Left ventricle myocardium superior (tissue), 1 donor: ENCODE results near the gene COLEC11. TPM values are rescaled to one million over a fixed set of nuclear protein-coding genes. Genes with fewer than 3 reads are reported as not detected.
A peak's percentile ranks its signal among the peaks of the same experiment; 100 is the strongest.
"Not testable (repeated sequence)": the region's sequence is repeated elsewhere in the genome, so short reads cannot be mapped to it uniquely, and the experiment has no call there.

Source experiments
- ATAC-seq: fragments of 200-7000 bp; cut with Tn5 transposase; one replicate; pipeline ENCODE4 v1.9.1; 2020; ENCODE audit warnings: mild to moderate bottlenecking, moderate library complexity
- DNase-seq: peaks from one replicate; pipeline ENCODE4 v3.0.0-alpha.2; 2020
- intact Hi-C: fragments of 100-400 bp; cut with micrococcal nuclease; formaldehyde crosslinking; loops from one replicate; pipeline ENCODE4 v1.11.0; 2022
- total RNA-seq: library from RNA; stranded (reverse); fragmentation: NEBNext Ultra II Directional; extraction: Animal tissue kit (Norgen Biotek cat#: 25700); gene quantifications from one replicate; pipeline ENCODE4 v1.2.1, GENCODE V29; 2021
- donor health status: DM: no; HTN: yes; CAD: no; lungs with severe emphysema.

The COLEC11 gene
- total RNA-seq, 1 donor from 2014 or later = 2.1 TPM

DNA sequence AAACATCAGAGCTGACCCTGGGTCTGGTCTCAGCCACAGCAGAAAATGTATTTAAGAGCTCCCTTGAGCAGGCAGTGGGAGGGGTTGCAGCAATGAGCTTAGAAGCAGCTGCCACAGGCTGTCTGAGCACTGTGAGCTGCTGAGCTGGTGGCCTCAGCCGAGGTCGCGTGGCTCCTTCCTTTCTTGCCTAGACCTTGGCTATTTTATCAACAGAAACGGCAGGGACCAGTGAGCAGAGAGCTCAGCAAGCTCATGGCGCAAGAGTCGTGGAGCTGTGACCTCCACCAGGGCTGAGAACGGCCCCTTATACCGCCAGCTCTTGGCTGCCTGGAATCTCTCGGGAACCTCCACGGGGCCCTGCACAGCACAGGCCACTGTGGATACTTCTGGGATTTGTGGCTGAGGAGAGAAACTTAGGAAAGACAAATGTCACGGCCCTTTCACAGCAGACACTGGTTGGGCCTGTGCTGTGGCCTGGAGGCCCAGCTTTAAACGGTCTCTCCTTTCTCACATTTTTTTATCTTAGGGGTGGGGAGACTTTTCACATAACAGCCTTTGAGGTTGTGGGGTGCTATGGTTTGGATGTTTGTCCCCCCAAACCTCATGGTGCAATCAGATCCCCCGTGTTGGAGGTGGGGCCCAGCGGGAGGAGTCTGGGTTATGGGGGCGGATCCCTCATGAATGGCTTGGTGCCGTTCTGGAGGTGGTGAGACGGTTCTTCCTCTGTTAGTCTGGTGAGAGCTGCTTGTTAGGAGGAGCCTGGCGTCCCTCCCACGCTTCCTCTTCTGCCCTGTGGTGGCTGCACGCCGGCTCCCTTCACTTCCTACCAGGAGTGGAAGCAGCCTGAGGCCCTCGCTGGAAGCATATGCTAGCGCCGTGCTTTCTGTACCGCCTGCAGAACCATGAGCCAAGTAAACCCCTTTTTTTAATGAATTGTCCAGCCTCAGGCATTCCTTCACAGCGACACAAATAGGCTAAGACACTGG lies 64.8 kb downstream of the COLEC11 start:
- intact Hi-C loops = loop anchor here (10.0 kb wide), 1 partner anchor 235 kb away; no protein-coding TSS in a partner anchor
- ATAC-seq (peak; percentile 79), DNase-seq (peak; percentile 71)

DNA sequence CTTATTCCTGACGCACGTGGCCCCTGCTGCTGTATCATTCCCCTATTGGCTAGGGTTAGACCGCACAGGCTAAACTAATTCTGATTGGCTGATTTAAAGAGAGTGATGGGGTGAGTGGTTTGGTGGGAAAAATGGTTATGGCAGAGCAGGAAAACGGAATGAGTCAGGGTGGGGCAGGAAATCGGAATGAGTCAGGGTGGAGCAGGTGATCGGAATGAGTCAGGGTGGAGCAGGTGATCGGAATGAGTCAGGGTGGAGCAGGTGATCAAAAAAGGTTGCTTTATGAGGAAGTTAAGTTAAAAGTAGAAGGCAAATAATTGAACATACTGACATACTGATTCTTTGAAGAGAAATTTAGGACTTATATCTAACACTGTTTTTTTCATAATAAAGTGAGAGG lies 65.7 kb downstream of the COLEC11 start:
- intact Hi-C loops, ATAC-seq, DNase-seq: not testable (repeated sequence)

DNA sequence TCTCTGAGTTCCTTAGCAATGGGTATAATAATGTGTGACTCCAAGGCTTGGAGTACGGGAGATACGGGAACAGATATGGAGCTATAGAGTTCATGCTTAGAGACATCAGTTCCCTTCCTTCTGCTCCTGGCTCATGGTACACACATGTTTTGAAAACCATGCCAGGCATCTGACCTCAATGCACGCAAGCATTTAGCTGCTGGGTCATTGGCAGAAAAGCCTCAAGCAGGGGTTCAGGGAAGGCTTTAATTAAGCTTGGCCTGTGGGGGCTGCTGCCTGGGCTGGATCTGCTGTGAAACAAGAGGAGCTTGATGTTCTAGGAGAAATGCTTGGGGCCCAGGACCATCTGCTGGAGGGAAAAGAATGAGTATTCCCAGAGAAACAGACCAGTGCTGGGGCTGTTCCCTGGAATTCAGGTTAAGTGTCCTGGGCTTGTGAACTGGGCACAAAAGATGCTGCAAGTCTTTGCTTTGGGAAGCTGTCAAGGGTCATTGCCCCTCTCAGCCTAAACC lies 66.3 kb downstream of the COLEC11 start:
- intact Hi-C loops = no loop called here

DNA sequence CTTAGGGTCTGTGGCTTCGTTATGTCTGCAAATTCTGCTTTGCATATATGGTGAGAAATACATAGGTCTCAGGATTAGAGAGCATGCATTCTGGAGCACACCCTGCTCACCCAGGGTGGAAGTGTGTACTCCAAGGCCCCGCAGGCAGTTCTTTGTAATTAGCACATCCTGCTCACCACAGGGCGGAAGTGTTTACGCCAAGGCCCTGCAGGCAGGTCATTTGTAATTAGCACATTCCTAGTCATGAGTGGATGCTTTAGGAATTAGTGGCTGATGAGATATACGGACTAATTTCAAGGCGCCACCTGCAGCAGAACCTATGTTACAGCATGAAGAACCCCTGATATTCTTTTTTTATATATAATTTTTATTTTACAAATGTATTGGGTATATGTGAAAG lies 67.3 kb downstream of the COLEC11 start:
- DNase-seq (no peak), ATAC-seq (no peak)
- intact Hi-C loops = no loop called here

More for the DNA sequence above, 66.3 kb downstream of the COLEC11 start:
- DNase-seq (no peak), ATAC-seq (no peak)

DNA sequence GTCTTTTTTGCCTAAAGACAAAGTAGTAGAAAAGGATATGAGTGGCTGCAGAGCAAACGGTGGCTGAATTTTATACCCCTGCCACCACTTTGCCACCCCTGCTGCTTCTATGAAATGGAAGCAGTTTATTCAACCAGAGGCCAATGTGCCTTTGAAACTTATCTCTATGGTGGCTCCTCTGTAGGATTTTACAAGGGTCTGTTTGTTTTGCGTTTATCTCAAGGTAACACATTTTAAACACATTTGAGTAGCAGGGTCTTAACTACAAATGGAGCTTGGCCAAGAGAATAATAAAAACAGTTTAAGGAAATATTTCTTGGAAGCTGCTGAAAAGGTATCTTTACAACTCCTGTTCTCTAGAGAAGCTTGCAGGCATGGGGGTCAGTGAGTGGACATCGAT lies 69.2 kb downstream of the COLEC11 start:
- intact Hi-C loops = no loop called here
- DNase-seq (no peak), ATAC-seq (no peak)

DNA sequence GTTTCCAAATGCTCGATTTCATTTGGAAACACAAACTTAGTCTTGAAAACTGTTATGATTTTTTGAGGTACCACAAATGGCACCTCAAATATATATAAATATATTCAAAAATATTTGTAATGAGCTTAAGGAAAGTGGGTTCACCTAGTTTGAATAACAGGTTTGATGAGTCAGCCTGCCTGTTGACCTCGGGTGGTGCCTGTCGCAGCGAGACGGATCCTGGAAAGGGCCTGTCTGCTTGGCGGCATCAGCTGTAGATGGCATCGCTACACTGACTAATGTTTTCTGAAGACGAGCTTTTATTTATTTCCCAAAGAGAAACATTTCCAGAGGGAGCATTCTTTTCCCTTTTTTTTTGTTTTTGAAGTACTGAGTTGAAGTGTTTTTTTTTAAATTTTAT lies 70.0 kb downstream of the COLEC11 start:
- ATAC-seq (no peak), DNase-seq (no peak)
- intact Hi-C loops = no loop called here

DNA sequence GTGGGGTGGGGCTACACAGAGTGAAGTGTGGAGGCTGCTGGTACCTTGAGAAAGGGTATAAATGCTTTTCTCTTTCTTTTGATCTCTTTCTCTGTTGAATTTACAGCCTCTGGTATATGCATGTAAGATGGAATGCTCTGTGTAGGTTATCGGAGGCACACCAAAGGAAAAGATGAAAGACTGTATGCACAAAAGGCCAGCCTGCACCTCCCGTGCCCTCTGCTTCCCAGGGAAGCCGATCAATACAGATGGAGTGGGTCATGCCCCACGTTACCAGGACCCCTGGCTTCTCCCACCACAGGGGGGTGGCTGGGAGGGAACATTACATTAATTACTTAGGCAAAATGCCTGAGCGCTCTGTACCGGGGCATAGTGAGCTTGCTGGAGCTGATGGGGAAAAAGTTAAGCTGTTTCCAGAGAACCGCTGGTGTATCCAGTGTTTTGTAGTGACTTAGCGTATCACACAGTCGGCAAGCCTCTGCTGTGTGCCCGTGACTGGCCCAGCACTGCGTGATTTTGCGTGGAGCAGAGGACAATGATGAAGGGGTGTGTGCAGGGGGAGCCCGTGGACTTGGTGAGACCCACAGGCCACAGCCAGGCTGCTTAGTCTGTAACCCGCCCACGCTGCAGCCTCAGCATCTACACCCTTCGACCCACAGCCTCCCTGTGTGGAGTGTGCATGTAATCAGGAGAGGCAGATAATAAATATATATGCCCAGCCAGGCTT lies 71.1 kb downstream of the COLEC11 start:
- intact Hi-C loops = no loop called here
- DNase-seq = no peak
- no peak for ATAC-seq

DNA sequence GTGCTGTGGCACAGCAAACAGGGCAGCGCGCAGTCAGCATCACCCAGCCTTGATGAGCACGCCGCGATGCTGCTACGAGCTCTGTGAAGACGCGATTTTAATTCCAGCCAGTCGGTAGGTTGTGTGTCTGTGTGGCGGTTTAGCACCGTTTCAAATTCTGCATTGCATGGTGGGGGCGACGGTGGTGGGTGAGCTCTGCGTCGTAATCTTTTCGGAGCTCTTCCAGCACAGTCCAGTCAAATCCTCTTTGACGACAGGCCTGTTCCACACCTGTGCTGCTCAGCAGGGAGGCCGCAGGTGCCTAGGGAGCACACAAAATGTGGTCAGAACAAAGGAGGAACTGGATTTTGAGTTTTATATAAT lies 71.7 kb downstream of the COLEC11 start:
- ATAC-seq (no peak), DNase-seq (no peak)
- intact Hi-C loops = no loop called here

DNA sequence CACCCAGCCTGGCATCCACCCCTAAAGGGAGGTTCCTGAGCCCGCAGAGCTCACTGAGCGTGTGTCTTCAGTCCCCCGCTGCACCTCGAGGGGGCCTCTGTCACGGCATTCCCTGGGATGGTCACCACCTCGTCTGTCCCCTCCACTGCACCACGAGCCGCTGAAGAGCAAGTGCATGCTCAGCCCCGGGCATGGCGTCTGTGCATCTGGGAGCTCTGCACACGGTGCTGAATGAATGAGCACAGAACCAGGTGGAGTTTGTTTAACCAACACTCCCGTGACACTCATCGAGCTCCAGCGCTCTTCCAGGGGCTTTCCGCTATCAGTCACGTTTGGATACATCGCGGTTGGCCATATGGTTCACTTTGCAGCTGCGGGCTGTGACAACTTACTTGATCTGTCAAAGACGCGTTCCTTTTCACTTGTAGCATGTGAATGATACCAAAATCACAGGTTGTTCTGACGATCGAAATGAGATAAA lies 72.3 kb downstream of the COLEC11 start:
- ATAC-seq = peak; percentile 43

DNA sequence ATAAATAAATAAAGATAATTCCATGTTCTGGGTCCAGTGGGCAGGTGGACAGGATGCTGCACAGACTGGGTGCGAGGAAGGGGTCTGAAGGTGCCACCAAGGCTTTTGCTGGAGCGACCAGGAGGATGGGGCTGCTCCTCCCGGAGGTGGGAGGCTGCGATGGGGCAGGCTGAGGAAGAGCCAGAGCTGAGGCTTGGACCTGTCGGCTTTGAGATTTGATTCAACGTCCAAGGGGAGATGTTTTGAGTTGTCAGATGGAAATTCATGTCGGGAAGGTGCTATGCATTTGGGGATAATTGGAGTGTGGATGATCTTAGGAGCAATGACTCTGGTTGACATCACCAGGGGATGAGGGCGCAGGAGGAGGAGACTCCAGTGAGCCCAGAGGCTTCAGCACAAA lies 74.7 kb downstream of the COLEC11 start:
- intact Hi-C loops = no loop called here
- no peak for ATAC-seq
- DNase-seq = no peak

More for the DNA sequence above, 72.3 kb downstream of the COLEC11 start:
- no peak for DNase-seq
- intact Hi-C loops = no loop called here

DNA sequence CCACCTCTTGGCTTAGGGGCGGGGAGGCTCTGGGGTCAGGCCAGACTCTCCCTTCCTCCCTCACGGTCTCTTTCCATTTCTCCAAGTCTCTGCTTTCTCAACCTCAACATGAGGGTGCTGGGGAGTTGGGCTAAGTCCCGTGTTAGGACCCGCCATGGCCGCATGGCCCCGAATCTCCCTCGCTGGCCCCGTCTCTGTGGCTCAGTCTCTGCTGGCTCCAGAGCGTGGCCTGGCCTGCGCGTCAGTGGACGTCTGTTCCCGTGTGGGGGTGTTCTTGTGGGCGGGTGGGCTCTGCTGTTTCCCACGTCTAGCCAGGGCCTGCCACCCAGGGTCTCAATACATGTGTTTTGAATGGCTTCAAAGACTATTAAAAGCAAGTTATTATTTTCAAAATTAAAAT lies 75.5 kb downstream of the COLEC11 start:
- intact Hi-C loops = no loop called here
- no peak for DNase-seq
- ATAC-seq = no peak

DNA sequence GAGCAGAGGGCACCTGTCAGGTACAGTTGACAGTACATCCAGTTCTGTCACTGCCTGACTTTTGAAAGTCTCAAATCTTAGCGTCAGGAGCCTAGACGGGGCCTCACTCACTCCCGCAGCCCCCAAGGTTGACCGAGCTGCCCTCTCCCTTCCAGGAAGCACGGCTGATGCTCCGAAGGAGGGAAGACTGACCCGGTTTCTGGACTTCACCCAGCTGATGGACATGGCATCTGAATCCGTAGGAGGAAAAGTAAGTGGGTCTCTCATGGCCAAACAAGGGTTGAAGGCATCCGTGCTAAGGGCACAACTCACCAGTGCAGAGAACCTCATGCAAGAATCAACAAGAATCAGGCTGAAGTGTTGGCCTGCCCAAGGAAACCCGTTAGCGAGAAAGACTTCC lies 76.0 kb downstream of the COLEC11 start:
- no peak for ATAC-seq
- DNase-seq = no peak
- intact Hi-C loops = no loop called here

DNA sequence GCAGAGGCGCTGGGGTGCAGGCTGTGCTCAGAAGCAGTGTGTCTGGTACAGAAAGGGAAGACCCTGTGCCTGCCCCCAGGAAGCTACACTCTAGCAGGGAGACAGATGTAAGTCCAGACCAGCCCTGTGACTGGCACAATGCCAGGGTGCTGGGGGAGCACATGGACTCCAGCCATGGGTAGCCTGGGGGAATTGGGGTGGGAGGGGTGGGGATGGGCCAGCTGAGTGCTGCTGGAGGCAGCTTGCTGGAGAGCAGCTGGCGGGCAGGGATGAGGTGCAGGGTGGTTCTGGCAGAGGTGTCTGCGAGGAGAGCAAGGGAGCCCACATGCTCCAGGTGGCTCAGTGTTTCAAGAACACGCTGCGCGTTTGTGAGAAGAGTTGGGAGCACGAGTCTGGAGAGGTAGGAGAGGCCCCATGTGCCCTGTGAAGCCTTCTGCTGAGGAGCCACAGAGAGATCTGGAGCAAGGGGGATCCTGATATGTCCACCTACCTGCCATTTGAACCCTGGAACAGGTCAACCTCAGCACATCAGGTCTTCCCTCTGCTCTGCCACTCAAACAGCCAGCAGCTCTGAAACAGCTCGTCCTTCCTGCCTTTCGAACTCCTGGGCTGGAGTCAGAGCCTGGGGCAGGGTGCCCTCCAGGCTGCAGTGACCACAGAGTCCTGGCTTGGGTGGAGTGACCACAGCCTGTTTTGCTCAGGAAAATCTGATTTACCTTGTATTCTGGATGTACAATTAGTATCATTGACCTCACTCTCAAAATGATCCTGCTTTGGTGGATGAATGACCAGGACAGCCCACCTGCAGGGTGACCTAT lies 78.2 kb downstream of the COLEC11 start:
- ATAC-seq (no peak), DNase-seq (no peak)
- intact Hi-C loops = no loop called here

DNA sequence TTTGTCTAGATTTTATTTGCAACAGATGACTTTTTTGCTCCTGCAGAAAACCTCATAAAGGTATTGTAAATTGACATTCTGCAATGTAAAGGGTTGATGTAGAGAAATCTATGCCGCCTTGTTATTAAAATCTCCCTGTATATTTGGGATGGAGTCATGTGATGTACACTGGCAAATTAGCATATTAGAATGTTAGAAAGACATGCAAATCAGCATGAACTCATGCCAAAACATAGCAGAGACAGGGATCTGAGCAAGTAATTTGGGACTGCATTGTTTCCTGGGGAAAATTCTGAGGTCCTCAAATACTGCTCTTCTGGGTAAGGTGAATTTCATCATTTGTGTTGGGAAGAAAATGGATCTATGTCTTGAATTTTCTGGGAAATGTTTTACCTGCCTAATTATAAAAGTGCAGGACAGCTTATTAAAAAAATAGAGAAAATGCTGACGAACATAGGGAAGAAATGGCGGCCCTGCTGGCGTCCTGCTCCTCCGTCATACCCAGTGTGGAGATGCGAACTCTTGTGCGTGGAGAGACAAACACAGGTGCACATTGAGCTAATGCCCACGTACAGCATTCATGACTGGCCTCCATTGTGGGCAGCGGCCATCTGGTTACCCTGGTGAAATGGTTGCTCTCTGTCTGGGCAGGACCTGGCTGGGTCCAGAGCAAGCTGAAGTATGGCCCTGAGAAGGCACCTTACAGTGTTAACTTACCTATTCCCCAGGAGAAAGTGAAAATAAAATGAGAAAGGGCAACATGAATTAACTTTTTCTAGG lies 79.3 kb downstream of the COLEC11 start:
- intact Hi-C loops = no loop called here
- DNase-seq = no peak

DNA sequence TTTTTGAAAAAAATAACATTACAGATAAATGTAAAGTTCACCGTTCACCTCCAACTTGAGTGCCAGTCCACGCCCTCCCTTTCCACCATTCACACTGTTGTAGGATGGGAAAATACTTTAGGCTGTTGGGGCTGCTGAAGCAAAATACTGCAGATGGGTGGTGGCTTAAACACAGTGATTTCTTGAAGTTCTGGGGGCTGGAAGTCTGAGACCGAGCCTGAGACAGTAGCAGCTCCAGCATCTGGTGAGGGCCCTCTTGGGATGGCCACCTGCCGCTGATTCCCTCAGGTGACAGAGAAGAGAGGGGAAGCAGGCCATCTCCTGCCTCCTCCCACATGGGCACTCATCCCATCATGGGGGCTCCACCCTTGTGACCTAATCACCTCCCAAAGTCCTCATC lies 80.8 kb downstream of the COLEC11 start:
- no peak for ATAC-seq
- intact Hi-C loops = no loop called here
- DNase-seq = no peak

More for the DNA sequence above, 79.3 kb downstream of the COLEC11 start:
- no peak for ATAC-seq

DNA sequence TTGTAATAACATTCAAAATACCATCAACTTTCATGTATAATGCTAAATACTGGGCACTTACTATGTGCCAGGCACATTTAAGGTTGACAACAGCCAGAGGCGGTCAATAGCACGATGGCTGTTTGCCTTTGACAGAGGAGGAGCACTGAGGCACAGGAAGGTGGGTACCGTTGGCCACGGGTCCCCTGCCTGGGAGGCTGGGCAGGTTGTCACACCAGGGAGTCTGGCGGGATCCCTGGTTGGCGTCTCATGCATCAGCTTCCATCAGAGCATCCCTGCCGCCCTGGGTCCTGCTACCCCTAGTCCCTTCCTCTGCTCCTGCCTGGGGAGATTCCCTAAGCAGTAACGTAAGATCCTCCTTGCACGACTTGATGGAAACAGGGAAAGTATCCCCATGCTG lies 82.5 kb downstream of the COLEC11 start:
- no peak for ATAC-seq
- intact Hi-C loops = no loop called here
- no peak for DNase-seq

DNA sequence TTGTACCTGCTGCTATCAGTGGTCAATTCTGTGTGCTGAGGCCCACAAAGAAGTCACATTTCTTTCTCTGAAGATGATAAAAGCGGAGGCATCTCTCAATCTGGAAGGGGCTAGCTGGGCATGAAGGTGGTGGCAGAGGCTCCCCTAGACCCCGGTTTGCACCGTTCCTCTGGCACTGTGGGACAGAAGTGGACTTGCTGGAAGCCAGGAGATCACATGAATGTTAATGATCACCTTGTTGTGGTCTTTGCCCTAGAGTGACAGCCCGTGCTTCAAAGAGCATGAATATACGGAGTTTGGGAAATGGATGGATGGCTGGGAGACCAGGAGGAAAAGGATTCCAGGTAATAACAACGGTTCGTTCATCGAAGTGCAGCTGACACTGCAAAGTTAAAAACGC lies 83.3 kb downstream of the COLEC11 start:
- ATAC-seq = no peak

DNA sequence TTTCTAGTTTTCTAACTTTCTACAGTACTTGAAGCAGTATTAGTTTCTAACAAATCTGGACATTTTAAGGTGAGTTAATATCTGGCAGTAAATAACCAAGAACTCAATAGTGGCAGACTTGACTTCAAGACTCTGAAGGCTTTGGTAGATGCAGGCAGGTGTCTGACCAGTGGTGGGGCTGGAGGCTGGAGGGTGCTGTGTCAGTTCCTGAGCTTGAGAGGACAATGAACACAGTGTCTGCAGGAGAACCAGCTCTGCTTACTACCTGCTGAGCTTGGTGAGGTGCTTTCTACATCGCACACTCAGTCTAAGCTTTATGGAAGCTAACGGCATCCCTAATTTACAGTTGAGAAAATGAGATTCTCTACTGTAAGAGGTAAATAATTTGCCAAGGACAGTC lies 84.3 kb downstream of the COLEC11 start:
- ATAC-seq (no peak), DNase-seq (no peak)
- intact Hi-C loops = no loop called here

More for the DNA sequence above, 83.3 kb downstream of the COLEC11 start:
- no peak for DNase-seq
- intact Hi-C loops = no loop called here
